ENCODE measurements around the gene CENPM. TPM values are rescaled to one million over a fixed set of nuclear protein-coding genes. Genes with fewer than 3 reads are reported as not detected.

CENPM gene
- total RNA-seq, 4 donors from 2014 or later = 5.9 to 20.2 (median 9.1) TPM

DNA sequence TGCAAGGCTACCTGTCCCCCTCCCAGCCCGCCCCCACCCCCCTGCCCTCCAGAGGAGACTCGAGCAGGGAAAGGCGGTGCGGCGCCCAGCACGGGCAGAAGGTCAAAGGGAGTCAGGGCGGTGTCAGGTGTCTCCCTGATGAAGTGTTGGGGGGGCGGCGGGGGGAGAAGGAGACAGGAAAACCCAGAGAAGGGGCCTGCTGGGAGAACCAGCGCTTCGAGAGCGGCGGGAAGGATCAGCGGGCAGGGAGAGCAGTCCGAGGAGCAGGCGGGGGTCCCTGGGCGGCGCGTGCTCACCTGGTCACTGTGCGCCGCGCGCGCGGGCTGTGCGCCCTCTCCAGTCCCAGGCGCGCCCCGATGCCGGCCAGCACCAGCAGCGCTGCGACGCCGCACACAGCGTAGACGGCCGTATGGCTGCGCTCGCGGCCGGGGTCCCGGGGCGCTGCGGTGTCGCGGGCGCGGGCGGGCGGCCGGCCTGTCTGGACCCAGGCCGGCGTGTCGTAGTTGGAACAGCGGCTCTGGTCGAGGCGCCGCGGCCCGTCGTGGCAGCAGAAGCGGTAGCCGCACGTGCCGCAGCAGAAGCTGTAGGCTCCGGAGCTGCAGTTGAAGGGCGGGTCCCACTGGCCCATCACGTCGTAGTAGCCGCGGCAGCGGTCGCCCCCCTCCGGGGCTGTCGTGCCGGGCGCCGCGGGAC, 33.0 kb downstream of the CENPM start:
- WGBS, 2 donors = 2 to 12% methylated on average over 13 to 15 of the region's 79 CpGs
- no peak for DNase-seq (ENCODE audit: low spot score in 2 of 2)
- TF ChIP-seq, protein P1, sequence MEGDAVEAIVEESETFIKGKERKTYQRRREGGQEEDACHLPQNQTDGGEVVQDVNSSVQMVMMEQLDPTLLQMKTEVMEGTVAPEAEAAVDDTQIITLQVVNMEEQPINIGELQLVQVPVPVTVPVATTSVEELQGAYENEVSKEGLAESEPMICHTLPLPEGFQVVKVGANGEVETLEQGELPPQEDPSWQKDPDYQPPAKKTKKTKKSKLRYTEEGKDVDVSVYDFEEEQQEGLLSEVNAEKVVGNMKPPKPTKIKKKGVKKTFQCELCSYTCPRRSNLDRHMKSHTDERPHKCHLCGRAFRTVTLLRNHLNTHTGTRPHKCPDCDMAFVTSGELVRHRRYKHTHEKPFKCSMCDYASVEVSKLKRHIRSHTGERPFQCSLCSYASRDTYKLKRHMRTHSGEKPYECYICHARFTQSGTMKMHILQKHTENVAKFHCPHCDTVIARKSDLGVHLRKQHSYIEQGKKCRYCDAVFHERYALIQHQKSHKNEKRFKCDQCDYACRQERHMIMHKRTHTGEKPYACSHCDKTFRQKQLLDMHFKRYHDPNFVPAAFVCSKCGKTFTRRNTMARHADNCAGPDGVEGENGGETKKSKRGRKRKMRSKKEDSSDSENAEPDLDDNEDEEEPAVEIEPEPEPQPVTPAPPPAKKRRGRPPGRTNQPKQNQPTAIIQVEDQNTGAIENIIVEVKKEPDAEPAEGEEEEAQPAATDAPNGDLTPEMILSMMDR (IDR thresholded peaks at IDR 0.05) = no peak
- TF ChIP-seq POLR2A (IDR thresholded peaks at IDR 0.05) = no peak
- no peak overlapping the region for H3K4me3 ChIP-seq (ENCODE audit: low read depth, poor library complexity, severe bottlenecking)
- intact Hi-C loops (cut with DNase I; ENCODE audit: low total_unique reads) = no loop called here

DNA sequence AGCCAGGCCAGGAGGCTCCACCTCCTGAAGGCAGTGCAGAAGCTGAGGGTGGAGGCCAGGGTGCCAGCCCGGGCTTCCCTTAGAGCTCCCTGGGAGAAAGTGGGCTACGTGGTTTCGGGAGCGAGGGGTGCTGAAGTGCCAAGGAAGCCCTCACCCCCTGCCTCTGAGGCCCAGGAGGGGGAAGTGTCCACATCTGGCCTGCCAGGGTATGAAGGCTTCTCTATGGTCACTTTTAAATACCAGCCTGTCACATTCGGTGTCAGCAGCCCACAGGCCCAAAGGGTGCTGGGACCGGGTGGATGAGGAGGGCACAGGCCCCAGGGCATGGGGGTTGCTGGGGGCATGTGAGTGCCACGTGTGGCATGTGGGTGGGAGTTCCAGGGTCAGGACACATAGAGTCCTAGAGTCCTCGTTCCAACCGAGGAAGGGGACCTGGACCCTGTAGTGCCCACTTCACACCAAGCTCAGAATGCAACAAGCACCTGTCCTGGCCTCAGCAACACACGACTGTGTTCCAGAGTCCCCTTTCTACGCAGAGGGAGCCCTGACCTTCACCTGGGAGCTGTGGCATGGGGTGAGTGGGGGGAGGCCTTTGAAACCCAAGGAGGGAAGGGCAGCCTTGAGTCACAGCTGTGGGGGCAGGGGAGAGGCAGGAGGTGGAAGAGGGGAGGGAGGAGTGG, 33.8 kb downstream of the CENPM start:
- no peak for DNase-seq (ENCODE audit: low spot score in 2 of 2)
- intact Hi-C loops (cut with DNase I; ENCODE audit: low total_unique reads) = no loop called here

DNA sequence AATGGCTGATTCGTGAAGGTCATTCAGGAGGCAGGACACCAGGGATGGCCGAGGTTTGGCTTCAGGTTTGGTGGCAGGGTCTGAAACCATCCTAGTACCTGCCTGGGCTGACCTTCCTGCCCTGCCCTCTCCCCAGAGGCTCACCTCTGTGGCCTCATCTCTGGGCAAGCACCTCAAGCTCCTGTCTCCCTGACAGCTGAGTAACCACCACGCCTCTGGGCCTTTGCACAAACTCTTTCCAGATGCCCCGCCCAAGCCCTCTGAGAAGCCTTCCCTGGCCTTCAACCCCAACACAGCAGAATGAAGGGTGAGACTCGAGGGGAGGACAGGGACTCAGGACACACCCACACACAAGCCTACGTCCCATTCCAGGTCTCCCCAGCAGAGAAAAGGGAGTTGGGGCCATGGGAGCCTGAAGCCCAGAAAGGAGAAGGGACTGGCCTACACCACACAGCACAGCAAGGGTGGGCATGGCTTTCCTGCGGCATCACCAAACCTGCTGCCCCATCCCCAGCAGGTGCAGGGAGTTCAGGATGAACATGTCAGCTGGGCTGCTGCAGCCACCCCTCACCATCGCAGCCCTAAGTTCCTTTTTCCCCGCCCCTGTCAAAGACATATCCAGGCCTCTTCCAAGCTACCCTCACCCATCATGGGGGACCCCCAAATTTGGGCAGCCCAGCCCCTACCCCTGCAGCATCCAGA, 34.5 kb downstream of the CENPM start:
- 73 to 78% methylated on average over 9 of the region's 9 CpGs for WGBS, 2 donors
- no peak for DNase-seq (ENCODE audit: low spot score in 2 of 2)
- H3K4me3 ChIP-seq (ENCODE audit: low read depth, poor library complexity, severe bottlenecking) = no peak overlapping the region
- intact Hi-C loops (cut with DNase I; ENCODE audit: low total_unique reads) = no loop called here
- TF ChIP-seq, protein P1 (IDR thresholded peaks at IDR 0.05) = no peak
- TF ChIP-seq POLR2A (IDR thresholded peaks at IDR 0.05) = no peak

More for the DNA sequence above, 33.8 kb downstream of the CENPM start:
- WGBS, 2 donors = 52 to 72% methylated on average over 11 of the region's 11 CpGs
- no peak for TF ChIP-seq POLR2A (IDR thresholded peaks at IDR 0.05)
- TF ChIP-seq, protein P1 (IDR thresholded peaks at IDR 0.05) = no peak
- H3K4me3 ChIP-seq (ENCODE audit: low read depth, poor library complexity, severe bottlenecking) = no peak overlapping the region

DNA sequence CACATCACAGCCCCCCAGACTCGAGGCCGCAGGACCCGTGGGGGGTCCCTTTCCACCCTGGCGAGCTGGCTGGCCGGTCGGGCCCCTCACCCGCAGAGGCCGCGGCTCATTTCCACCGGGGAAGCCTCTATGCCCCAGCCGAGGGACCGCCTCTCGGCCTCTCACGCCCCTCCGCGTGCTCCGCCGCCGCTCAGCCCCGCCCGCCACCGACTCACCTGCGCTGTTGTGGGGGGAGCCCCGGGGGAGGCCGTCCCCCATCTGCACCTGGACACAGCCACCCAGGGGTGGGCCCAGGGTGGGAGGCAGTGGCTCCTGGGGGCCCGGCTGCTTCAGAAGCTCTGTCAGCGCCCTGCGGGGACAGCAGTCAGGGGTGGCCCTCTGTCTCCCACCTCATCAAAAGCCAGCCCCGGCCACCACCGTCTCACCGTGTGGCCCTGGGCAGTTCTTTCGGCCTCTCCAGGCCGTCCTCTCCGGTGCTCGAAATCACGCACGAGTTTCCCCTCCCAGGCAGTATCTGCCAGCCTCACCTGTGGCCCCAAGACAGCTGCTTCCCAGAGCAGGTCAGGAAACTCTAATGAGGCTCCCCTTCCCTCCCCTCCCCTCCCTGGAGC, 35.8 kb downstream of the CENPM start:
- TF ChIP-seq, protein P1 (IDR thresholded peaks at IDR 0.05) = no peak
- no peak for TF ChIP-seq POLR2A (IDR thresholded peaks at IDR 0.05)
- intact Hi-C loops (cut with DNase I; ENCODE audit: low total_unique reads) = no loop called here
- no peak for DNase-seq (ENCODE audit: low spot score in 2 of 2)
- H3K4me3 ChIP-seq (ENCODE audit: low read depth, poor library complexity, severe bottlenecking) = no peak overlapping the region
- 9 to 18% methylated on average over 17 to 24 of the region's 37 CpGs for WGBS, 2 donors

DNA sequence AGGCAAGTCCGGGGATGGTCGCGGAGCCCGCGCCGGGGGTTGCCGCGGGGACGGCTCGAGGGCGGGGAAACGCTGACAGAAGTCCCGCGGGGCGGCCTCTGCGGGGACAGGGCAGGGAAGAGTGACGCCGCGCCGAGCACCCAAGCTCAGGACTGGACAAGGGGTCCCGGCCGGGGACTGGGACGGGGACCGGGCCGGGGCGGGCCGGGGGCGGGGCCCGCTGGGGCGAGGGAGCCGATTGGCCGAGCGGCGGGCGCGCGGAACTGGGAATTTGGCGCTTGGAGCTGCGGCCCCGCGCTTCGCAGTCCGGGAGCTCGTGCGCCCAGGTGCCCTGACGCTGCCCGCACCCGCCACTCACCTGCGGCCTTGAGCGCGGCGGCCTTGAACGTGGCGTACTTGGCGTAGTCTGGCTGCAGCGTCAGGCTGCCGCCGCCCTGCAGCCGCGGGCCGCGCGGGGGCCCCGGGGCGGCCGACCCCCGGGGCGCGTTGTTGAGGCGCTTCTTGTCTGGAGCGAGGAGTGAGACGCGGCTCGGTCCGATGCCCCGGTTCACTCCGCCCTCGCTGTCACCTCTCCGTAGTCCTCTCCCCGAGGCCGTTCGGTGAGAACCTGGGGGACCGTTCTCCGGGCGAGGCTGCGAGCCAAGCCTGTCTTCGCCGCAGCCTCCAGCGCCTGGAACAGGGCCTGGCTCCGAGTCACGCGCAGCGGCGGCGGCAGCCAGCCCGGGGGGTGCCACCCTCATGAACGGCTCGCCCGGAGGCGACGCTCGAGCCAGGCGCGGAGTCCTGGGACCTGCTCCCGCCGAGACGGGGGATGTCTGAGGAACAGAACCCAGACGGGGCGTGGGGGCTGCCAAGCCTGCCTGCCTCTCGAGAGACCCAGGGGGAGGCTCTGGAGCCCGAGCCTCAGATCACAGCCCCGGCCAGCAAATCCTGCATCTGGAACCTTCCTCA, 36.6 kb downstream of the CENPM start:
- H3K4me3 ChIP-seq (ENCODE audit: low read depth, poor library complexity, severe bottlenecking) = no peak overlapping the region
- intact Hi-C loops (cut with DNase I; ENCODE audit: low total_unique reads) = no loop called here
- WGBS, 2 donors = 0 to 1% methylated on average over 1 to 46 of the region's 112 CpGs
- TF ChIP-seq, protein P1 (IDR thresholded peaks at IDR 0.05) = no peak
- no peak for TF ChIP-seq POLR2A (IDR thresholded peaks at IDR 0.05)
- no peak for DNase-seq (ENCODE audit: low spot score in 2 of 2)
